ENCODE results near the gene HAL.

DNA sequence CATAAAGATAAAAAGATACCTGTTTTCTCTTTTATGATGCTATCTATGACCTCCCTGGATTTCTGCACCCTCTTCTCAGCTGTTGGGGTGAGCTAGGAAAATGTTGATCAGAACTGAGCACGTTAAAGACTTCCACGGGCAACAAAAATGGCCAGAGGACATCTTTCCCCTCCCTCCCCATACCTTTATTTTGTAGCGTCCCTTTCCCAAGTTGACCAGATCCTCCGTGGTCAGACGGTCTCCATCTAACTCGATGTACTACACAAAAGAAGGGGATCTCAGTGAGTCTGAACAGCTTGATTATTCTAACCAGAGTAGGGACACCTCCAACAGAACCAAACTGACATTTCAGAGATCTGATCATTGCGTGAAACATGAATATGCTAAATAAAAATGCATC, 2.2 kb downstream of the HAL start:
- TF ChIP-seq POLR2AphosphoS5 (IDR thresholded peaks at IDR 0.05; ENCODE audit: insufficient read depth in 1 of 2, low read depth in 1 of 2) (no peak), POLR2A (IDR thresholded peaks at IDR 0.05) (no peak)
- TF ChIP-seq, protein P1, sequence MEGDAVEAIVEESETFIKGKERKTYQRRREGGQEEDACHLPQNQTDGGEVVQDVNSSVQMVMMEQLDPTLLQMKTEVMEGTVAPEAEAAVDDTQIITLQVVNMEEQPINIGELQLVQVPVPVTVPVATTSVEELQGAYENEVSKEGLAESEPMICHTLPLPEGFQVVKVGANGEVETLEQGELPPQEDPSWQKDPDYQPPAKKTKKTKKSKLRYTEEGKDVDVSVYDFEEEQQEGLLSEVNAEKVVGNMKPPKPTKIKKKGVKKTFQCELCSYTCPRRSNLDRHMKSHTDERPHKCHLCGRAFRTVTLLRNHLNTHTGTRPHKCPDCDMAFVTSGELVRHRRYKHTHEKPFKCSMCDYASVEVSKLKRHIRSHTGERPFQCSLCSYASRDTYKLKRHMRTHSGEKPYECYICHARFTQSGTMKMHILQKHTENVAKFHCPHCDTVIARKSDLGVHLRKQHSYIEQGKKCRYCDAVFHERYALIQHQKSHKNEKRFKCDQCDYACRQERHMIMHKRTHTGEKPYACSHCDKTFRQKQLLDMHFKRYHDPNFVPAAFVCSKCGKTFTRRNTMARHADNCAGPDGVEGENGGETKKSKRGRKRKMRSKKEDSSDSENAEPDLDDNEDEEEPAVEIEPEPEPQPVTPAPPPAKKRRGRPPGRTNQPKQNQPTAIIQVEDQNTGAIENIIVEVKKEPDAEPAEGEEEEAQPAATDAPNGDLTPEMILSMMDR (IDR thresholded peaks at IDR 0.05), result no peak

All from vagina (tissue), 2 donors.